Mesothelial cell of epicardium (in vitro differentiated cells): ENCODE results near the gene PPP1R3F. TPM values are rescaled to one million over a fixed set of nuclear protein-coding genes. Genes with fewer than 3 reads are reported as not detected.
A peak's percentile ranks its signal among the peaks of the same experiment; 100 is the strongest.

Experiments
- DNase-seq, 2 experiments: peaks; one replicate each; pipeline ENCODE4 v3.0.0; 2021; ENCODE audit warnings: low spot score in 2 of 2; ENCODE audit not compliant: unreplicated experiment in 2 of 2
- H3K27ac Mint-ChIP-seq: 2 replicates; pipeline ENCODE4 v1.8.0; 2021; ENCODE audit warnings: mixed read lengths
- H3K27me3 Mint-ChIP-seq: 2 replicates; pipeline ENCODE4 v1.8.0; 2021; ENCODE audit warnings: low read depth, mixed read lengths
- H3K36me3 Mint-ChIP-seq: 2 replicates; pipeline ENCODE4 v1.8.0; 2021; ENCODE audit warnings: mixed read lengths
- H3K4me1 Mint-ChIP-seq: 2 replicates; pipeline ENCODE4 v1.8.0; 2021; ENCODE audit warnings: mixed read lengths
- H3K4me3 Mint-ChIP-seq: 2 replicates; pipeline ENCODE4 v1.8.0; 2021; ENCODE audit warnings: mild to moderate bottlenecking, moderate library complexity, mixed read lengths
- H3K9me3 Mint-ChIP-seq: 2 replicates; pipeline ENCODE4 v1.8.0; 2021; ENCODE audit warnings: mixed read lengths
- total RNA-seq: library from RNA; stranded (reverse); gene quantifications from 3 replicates; pipeline ENCODE4 v1.2.1, GENCODE V29; 2021
- TF ChIP-seq, protein P1 (sequence below): fragments of 200-600 bp; sonication (generic); IDR thresholded peaks from one replicate; pipeline ENCODE4 v1.5.0; 2021; ENCODE audit warnings: antibody characterized with exemption; ENCODE audit not compliant: unreplicated experiment

The PPP1R3F gene
- total RNA-seq, 1 donor from 2014 or later: 8.9 TPM

DNA sequence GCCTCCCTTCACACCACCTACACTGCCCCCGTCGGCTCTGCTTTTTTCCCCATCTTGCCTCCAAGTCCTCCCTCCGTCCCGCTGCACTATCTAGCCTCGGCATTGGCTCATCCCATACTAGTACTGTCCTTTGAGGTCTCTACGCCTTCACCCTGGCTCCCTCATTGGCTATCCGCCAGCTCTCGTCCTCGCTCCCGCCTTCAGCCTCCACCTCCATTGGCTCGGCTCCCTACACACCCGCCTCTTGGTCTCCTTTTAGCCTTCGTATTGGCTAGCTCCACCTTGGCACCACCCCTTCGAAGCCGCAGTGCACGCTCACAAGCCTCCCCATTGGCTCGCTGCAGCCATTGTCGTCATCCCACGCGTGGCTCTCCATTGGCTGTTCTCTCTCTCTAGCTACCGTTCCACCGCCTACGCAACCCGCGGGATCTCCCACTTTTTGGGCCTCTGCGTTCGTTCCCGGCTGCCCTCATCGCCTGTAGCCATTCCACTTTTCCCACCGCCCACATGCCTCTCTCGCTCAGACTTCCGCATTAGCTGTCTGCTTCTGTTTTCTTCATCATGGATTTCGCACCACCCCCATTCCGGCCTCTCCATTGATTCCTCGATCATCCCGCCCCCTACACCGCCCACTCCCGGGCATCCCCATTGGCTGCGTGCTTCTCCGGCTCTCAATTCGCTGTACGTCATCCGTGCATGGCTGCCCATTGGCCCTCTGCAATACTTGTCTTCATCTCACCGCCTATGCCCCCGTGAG is 405 bp upstream of the PPP1R3F start:
- H3K36me3 Mint-ChIP-seq: no peaks in the 10 kb centered on the region
- TF ChIP-seq, protein P1, sequence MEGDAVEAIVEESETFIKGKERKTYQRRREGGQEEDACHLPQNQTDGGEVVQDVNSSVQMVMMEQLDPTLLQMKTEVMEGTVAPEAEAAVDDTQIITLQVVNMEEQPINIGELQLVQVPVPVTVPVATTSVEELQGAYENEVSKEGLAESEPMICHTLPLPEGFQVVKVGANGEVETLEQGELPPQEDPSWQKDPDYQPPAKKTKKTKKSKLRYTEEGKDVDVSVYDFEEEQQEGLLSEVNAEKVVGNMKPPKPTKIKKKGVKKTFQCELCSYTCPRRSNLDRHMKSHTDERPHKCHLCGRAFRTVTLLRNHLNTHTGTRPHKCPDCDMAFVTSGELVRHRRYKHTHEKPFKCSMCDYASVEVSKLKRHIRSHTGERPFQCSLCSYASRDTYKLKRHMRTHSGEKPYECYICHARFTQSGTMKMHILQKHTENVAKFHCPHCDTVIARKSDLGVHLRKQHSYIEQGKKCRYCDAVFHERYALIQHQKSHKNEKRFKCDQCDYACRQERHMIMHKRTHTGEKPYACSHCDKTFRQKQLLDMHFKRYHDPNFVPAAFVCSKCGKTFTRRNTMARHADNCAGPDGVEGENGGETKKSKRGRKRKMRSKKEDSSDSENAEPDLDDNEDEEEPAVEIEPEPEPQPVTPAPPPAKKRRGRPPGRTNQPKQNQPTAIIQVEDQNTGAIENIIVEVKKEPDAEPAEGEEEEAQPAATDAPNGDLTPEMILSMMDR: no peak
- peaks cover 16% of the 10 kb centered on the region for H3K9me3 Mint-ChIP-seq

DNA sequence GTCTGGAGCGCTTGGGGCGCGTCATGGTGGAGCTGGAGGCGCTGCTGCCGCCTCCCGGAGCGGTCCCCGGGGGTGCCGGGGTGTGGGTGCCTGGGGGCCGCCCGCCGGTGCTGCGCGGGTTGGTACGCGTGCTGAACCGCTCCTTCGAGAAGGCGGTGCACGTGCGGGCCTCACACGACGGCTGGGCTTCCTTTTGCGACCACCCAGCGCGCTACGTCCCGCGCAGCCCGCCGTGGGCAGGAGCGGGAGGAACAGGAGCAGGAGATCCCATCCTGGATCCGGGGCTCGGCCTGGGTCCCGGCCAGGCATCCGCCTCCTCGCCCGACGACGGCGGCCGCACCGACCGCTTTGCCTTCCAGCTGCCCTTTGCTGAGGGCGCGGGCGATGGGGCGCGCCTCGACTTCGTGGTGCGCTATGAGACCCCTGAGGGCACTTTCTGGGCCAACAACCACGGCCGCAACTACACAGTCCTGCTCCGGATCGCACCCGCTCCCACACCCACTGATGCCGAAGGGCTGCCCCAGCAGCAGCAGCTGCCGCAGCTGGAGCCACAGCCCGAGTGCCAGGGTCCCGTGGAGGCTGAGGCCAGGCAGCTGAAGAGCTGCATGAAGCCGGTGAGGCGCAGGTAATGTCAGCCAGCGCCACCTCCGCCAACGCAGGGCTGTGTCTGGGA is 792 bp downstream of the PPP1R3F start:
- TF ChIP-seq, protein P1: no peak
- peaks cover 24% of the 10 kb centered on the region for H3K4me1 Mint-ChIP-seq
- H3K36me3 Mint-ChIP-seq: peaks cover 2% of the 10 kb centered on the region
- H3K9me3 Mint-ChIP-seq: peaks cover 16% of the 10 kb centered on the region
- DNase-seq: no peak
- peak overlapping the region; percentile 54 for H3K27ac Mint-ChIP-seq
- peak overlapping the region; percentile 48 for H3K4me3 Mint-ChIP-seq
- H3K27me3 Mint-ChIP-seq: no peaks in the 10 kb centered on the region

More for the DNA sequence above, 405 bp upstream of the PPP1R3F start:
- H3K4me1 Mint-ChIP-seq: peaks cover 24% of the 10 kb centered on the region
- H3K27me3 Mint-ChIP-seq: no peaks in the 10 kb centered on the region
- H3K4me3 Mint-ChIP-seq: peak overlapping the region; percentile 87
- peak overlapping the region; percentile 99 for H3K27ac Mint-ChIP-seq
- DNase-seq: peak; percentile 87 to 91

GRCh38 chrX:49271341-49271740 is 1.7 kb downstream of the PPP1R3F start:
- no peak for DNase-seq
- Mint-ChIP-seq H3K4me1 (peaks cover 24% of the 10 kb centered on the region), H3K27me3 (no peaks in the 10 kb centered on the region), H3K9me3 (peaks cover 16% of the 10 kb centered on the region), H3K4me3 (peak overlapping the region; percentile 48), H3K36me3 (peaks cover 2% of the 10 kb centered on the region), H3K27ac (peak overlapping the region; percentile 54)
- TF ChIP-seq, protein P1: no peak

GRCh38 chrX:49272421-49272820 is 2.8 kb downstream of the PPP1R3F start:
- Mint-ChIP-seq H3K36me3 (peaks cover 2% of the 10 kb centered on the region), H3K27ac (no peak overlapping the region), H3K4me3 (no peak overlapping the region), H3K9me3 (peaks cover 16% of the 10 kb centered on the region), H3K4me1 (peaks cover 24% of the 10 kb centered on the region), H3K27me3 (no peaks in the 10 kb centered on the region)
- no peak for DNase-seq
- TF ChIP-seq, protein P1: no peak

GRCh38 chrX:49273181-49273727 is 3.7 kb downstream of the PPP1R3F start:
- H3K4me3 Mint-ChIP-seq: no peak overlapping the region
- no peak overlapping the region for H3K27ac Mint-ChIP-seq
- TF ChIP-seq, protein P1: no peak
- peaks cover 13% of the 10 kb centered on the region for H3K9me3 Mint-ChIP-seq
- no peaks in the 10 kb centered on the region for H3K27me3 Mint-ChIP-seq
- no peak for DNase-seq
- H3K4me1 Mint-ChIP-seq: peaks cover 22% of the 10 kb centered on the region
- peaks cover 2% of the 10 kb centered on the region for H3K36me3 Mint-ChIP-seq
